GM23338 (cell line): Measurements from ENCODE around the gene ENTHD1. TPM values are rescaled to one million over a fixed set of nuclear protein-coding genes. Genes with fewer than 3 reads are reported as not detected.
"Not testable (repeated sequence)": the region's sequence is repeated elsewhere in the genome, so short reads cannot be mapped to it uniquely, and the experiment has no call there.

Experiments
- ATAC-seq: fragments of 200-7000 bp; cut with Tn5 transposase; 3 replicates; pipeline ENCODE4 v1.9.1; 2020
- DNase-seq: peaks from one replicate; pipeline ENCODE4 v3.0.0-alpha.2; 2015; ENCODE audit warnings: low spot score
- H2AFZ ChIP-seq: fragments of 200-600 bp; sonication (generic); 2 replicates; pipeline ENCODE4 v1.8.0; 2016; ENCODE audit warnings: antibody characterized with exemption, mild to moderate bottlenecking, moderate library complexity
- H3F3A ChIP-seq: fragments of 200-600 bp; sonication (generic); replicated peaks from 2 replicates; pipeline ENCODE4 v1.8.0; 2017; ENCODE audit warnings: antibody characterized with exemption, mixed run types, low read depth
- H3K27ac ChIP-seq: fragments of 200-600 bp; sonication (generic); 2 replicates; pipeline ENCODE4 v1.6.1; 2016; ENCODE audit warnings: low read depth
- H3K27me3 ChIP-seq: fragments of 200-600 bp; sonication (generic); 2 replicates; pipeline ENCODE4 v1.8.0; 2016; ENCODE audit warnings: mild to moderate bottlenecking, mixed run types, moderate library complexity; ENCODE audit not compliant: insufficient read depth
- H3K36me3 ChIP-seq: fragments of 200-600 bp; sonication (generic); 2 replicates; pipeline ENCODE4 v1.8.0; 2016; ENCODE audit warnings: mild to moderate bottlenecking; ENCODE audit not compliant: insufficient read depth
- H3K4me1 ChIP-seq: fragments of 200-600 bp; sonication (generic); 2 replicates; pipeline ENCODE4 v1.8.0; 2016; ENCODE audit warnings: mild to moderate bottlenecking, moderate library complexity; ENCODE audit not compliant: insufficient read depth
- H3K4me2 ChIP-seq: fragments of 200-600 bp; sonication (generic); 2 replicates; pipeline ENCODE4 v1.7.1; 2017; ENCODE audit warnings: mixed run types
- H3K4me3 ChIP-seq: fragments of 200-600 bp; sonication (generic); 2 replicates; pipeline ENCODE4 v1.6.1; 2016; ENCODE audit warnings: mixed run types
- H3K79me2 ChIP-seq: fragments of 200-600 bp; sonication (generic); replicated peaks from 2 replicates; pipeline ENCODE4 v1.8.0; 2017; ENCODE audit warnings: mild to moderate bottlenecking; ENCODE audit not compliant: insufficient read depth
- H3K9me2 ChIP-seq: fragments of 200-600 bp; sonication (generic); 2 replicates; pipeline ENCODE4 v1.8.0; 2017; ENCODE audit not compliant: insufficient read depth
- H4K20me1 ChIP-seq: fragments of 200-600 bp; sonication (generic); replicated peaks from 2 replicates; pipeline ENCODE4 v1.8.0; 2017; ENCODE audit warnings: mild to moderate bottlenecking; ENCODE audit not compliant: insufficient read depth
- H3K27ac Mint-ChIP-seq: 2 replicates; pipeline ENCODE4 v1.8.0; 2020; ENCODE audit warnings: inconsistent platforms, mild to moderate bottlenecking, moderate library complexity, mixed read lengths
- H3K27me3 Mint-ChIP-seq: 3 replicates; pipeline ENCODE4 v1.8.0; 2022; ENCODE audit warnings: low read depth, mild to moderate bottlenecking, moderate library complexity, mixed read lengths, inconsistent platforms; ENCODE audit not compliant: insufficient read depth, poor library complexity
- H3K36me3 Mint-ChIP-seq: 3 replicates; pipeline ENCODE4 v1.8.0; 2021; ENCODE audit warnings: low read depth, mild to moderate bottlenecking, inconsistent platforms, moderate library complexity, mixed read lengths
- H3K4me1 Mint-ChIP-seq: 3 replicates; pipeline ENCODE4 v1.8.0; 2020; ENCODE audit warnings: mild to moderate bottlenecking, inconsistent platforms, mixed read lengths
- H3K4me3 Mint-ChIP-seq: 3 replicates; pipeline ENCODE4 v1.8.0; 2021; ENCODE audit warnings: moderate library complexity, mild to moderate bottlenecking, inconsistent platforms, mixed read lengths
- H3K9me3 Mint-ChIP-seq: 3 replicates; pipeline ENCODE4 v1.8.0; 2020; ENCODE audit warnings: moderate library complexity, mild to moderate bottlenecking, inconsistent platforms, mixed read lengths
- CREB1 ChIP-seq: fragments of 250-450 bp; sonication (Bioruptor Pico); IDR thresholded peaks from 2 replicates; pipeline ENCODE4 v1.5.0; 2020; ENCODE audit warnings: low read depth, mild to moderate bottlenecking, moderate library complexity
- CTCF ChIP-seq, 2 experiments: fragments of 200-600 bp in 1 of 2; sonication (generic) in 1 of 2; conservative IDR thresholded peaks; 2 replicates each; pipeline versions ENCODE4 v1.5.1 to v1.6.1; 2016 to 2017; ENCODE audit warnings: antibody characterized with exemption in 2 of 2, low read depth in 2 of 2, mild to moderate bottlenecking in 2 of 2, moderate library complexity in 1 of 2
- EZH2 ChIP-seq: fragments of 200-600 bp; sonication (generic); IDR thresholded peaks from one replicate; pipeline ENCODE4 v1.8.0; 2017; ENCODE audit warnings: antibody characterized with exemption, mild to moderate bottlenecking, low read depth; ENCODE audit not compliant: unreplicated experiment
- EZH2phosphoT487 ChIP-seq: fragments of 200-600 bp; sonication (generic); IDR thresholded peaks from one replicate; pipeline ENCODE4 v1.8.1; 2018; ENCODE audit warnings: antibody characterized with exemption; ENCODE audit not compliant: unreplicated experiment
- JUNB ChIP-seq: IDR thresholded peaks from one replicate; pipeline ENCODE4 v1.6.1; 2016; ENCODE audit warnings: antibody characterized with exemption; ENCODE audit not compliant: unreplicated experiment
- NANOG ChIP-seq: IDR thresholded peaks from 2 replicates; pipeline ENCODE4 v1.6.1; 2016; ENCODE audit warnings: antibody characterized with exemption, borderline replicate concordance
- POLR2AphosphoS5 ChIP-seq: IDR thresholded peaks from 2 replicates; pipeline ENCODE4 v1.6.1; 2016; ENCODE audit warnings: antibody characterized with exemption, low read depth
- REST ChIP-seq: IDR thresholded peaks from one replicate; pipeline ENCODE4 v1.6.1; 2018; ENCODE audit warnings: antibody characterized with exemption; ENCODE audit not compliant: unreplicated experiment
- STAT1 ChIP-seq: IDR thresholded peaks from one replicate; pipeline ENCODE4 v1.6.1; 2016; ENCODE audit warnings: antibody characterized with exemption; ENCODE audit not compliant: unreplicated experiment
- ZNF114 ChIP-seq: fragments of 250-450 bp; sonication (Bioruptor Pico); IDR thresholded peaks from 2 replicates; pipeline ENCODE4 v1.5.0; 2020; ENCODE audit warnings: mild to moderate bottlenecking, moderate library complexity
- ZNF331 ChIP-seq: fragments of 250-450 bp; sonication (Bioruptor Pico); IDR thresholded peaks from 2 replicates; pipeline ENCODE4 v1.5.0; 2020; ENCODE audit warnings: low read depth, mild to moderate bottlenecking, moderate library complexity
- ZNF462 ChIP-seq: fragments of 250-450 bp; sonication (Bioruptor Pico); IDR thresholded peaks from 2 replicates; pipeline ENCODE4 v1.5.0; 2020; ENCODE audit warnings: mild to moderate bottlenecking, moderate library complexity
- polyA plus RNA-seq: library from polyadenylated mRNA; unstranded; fragments of >200 nt; fragmentation: Nextera tagmentation; extraction: Ambion mirVana; gene quantifications from 2 replicates; pipeline ENCODE4 v1.2.1, GENCODE V29; 2016
- total RNA-seq: library from RNA; depleted of rRNA; stranded (reverse); fragments of >200 nt; shearing (Covaris generic); gene quantifications from 2 replicates; pipeline ENCODE4 v1.2.3, GENCODE V29; 2014

Gene ENTHD1
- total and polyA plus RNA-seq, 2 experiments from 2014 or later = not detected

- H3K27ac Mint-ChIP-seq, H3K36me3 Mint-ChIP-seq, H3K4me3 Mint-ChIP-seq, ATAC-seq, H3K27ac ChIP-seq, H3K4me1 Mint-ChIP-seq, H3K9me3 Mint-ChIP-seq, H3K27me3 Mint-ChIP-seq, H3K4me2 ChIP-seq, DNase-seq, H3F3A ChIP-seq, H4K20me1 ChIP-seq, H3K9me2 ChIP-seq, H3K79me2 ChIP-seq, H3K4me3 ChIP-seq, H2AFZ ChIP-seq, H3K27me3 ChIP-seq, H3K4me1 ChIP-seq, H3K36me3 ChIP-seq: not testable (repeated sequence)
Observed at GRCh38 chr22:39889924-39890323, 3.6 kb downstream of the ENTHD1 start.

- Histone ChIP-seq H3K36me3 (no peaks in the 10 kb centered on the region), H3F3A (no peaks in the 10 kb centered on the region), H3K27me3 (no peaks in the 10 kb centered on the region), H2AFZ (no peak overlapping the region), H3K79me2 (no peaks in the 10 kb centered on the region), H3K4me1 (no peaks in the 10 kb centered on the region), H3K9me2 (no peaks in the 10 kb centered on the region), H3K27ac (no peak overlapping the region), H3K4me3 (no peak overlapping the region), H4K20me1 (no peaks in the 10 kb centered on the region), H3K4me2 (no peak overlapping the region)
- Mint-ChIP-seq H3K27ac (no peak overlapping the region), H3K4me3 (no peak overlapping the region), H3K9me3 (no peaks in the 10 kb centered on the region), H3K27me3 (peaks cover 3% of the 10 kb centered on the region), H3K4me1 (no peaks in the 10 kb centered on the region), H3K36me3 (no peaks in the 10 kb centered on the region)
- no peak for DNase-seq
- ATAC-seq = no peak
- TF ChIP-seq CTCF (conservative IDR thresholded peaks at IDR 0.05; ENCODE audit: low read depth in 2 of 2) (no peak), NANOG (no peak), STAT1 (no peak), ZNF462 (CRISPR knock-in tag) (no peak), ZNF331 (CRISPR knock-in tag) (no peak), CREB1 (CRISPR knock-in tag) (no peak), POLR2AphosphoS5 (no peak), EZH2phosphoT487 (no peak), ZNF114 (CRISPR knock-in tag) (no peak), EZH2 (no peak), JUNB (no peak), REST (no peak)
Observed at GRCh38 chr22:39883057-39883456, 10.5 kb downstream of the ENTHD1 start.
